Suprapubic skin (tissue), 4 donors: ENCODE results near the gene DDAH1. TPM values are rescaled to one million over a fixed set of nuclear protein-coding genes. Genes with fewer than 3 reads are reported as not detected.

Experiments
- DNase-seq, 2 donors: peaks; one replicate each; pipeline ENCODE4 v3.0.0-alpha.2; 2019; ENCODE audit warnings: low spot score in 2 of 2
- H3K27ac ChIP-seq: fragments of 200-600 bp; sonication (generic); one replicate; pipeline ENCODE4 v1.5.1; 2019
- H3K27me3 ChIP-seq: fragments of 200-600 bp; sonication (generic); one replicate; pipeline ENCODE4 v1.5.1; 2019
- H3K36me3 ChIP-seq: fragments of 200-600 bp; sonication (generic); one replicate; pipeline ENCODE4 v1.5.1; 2019
- H3K4me1 ChIP-seq: fragments of 200-600 bp; sonication (generic); one replicate; pipeline ENCODE4 v1.5.1; 2019
- H3K4me3 ChIP-seq: fragments of 200-600 bp; sonication (generic); one replicate; pipeline ENCODE4 v1.5.1; 2019; ENCODE audit warnings: mild to moderate bottlenecking
- H3K9me3 ChIP-seq: fragments of 200-600 bp; sonication (generic); one replicate; pipeline ENCODE4 v1.5.1; 2019
- EP300 ChIP-seq: sonication (generic); formaldehyde crosslinking; IDR thresholded peaks from one replicate; pipeline ENCODE4 v1.6.1; 2017; ENCODE audit warnings: antibody characterized with exemption
- POLR2A ChIP-seq, 2 donors: fragments of 450-650 bp; IDR thresholded peaks; one replicate each; pipeline ENCODE4 v1.6.1; 2017; ENCODE audit warnings: antibody characterized with exemption in 2 of 2, mild to moderate bottlenecking in 2 of 2, moderate library complexity in 2 of 2
- POLR2AphosphoS5 ChIP-seq, 3 donors: sonication (generic); formaldehyde crosslinking; IDR thresholded peaks; one replicate each; pipeline ENCODE4 v1.6.1; 2017; ENCODE audit warnings: antibody characterized with exemption in 3 of 3
- WGBS: methylation state at CpG from one replicate; pipeline ENCODE4 v1.1.5; 2018; 5-methylcytosine and 5-hydroxymethylcytosine counted together
- total RNA-seq, 4 donors: library from RNA; depleted of rRNA; stranded (reverse); fragments of >200 nt; gene quantifications; one replicate each; pipeline ENCODE4 v1.1.0, GENCODE V29; 2016
- TF ChIP-seq, protein P1 (sequence below), 2 donors: fragments of 200-600 bp in 1 of 2; fragments of 450-650 bp in 1 of 2; sonication (generic) in 1 of 2; IDR thresholded peaks; one replicate each; pipeline ENCODE4 v1.5.1; 2016 to 2019; ENCODE audit warnings: antibody characterized with exemption in 2 of 2, mild to moderate bottlenecking in 1 of 2, moderate library complexity in 1 of 2

The DDAH1 gene
- total RNA-seq, 4 donors from 2014 or later, result 10.4 to 19.6 (median 15.5) TPM

GRCh38 chr1:85490270-85490985 lies 25.5 kb upstream of the DDAH1 start:
- Histone ChIP-seq H3K4me1 (peaks cover 5% of the 10 kb centered on the region), H3K27me3 (no peaks in the 10 kb centered on the region), H3K27ac (no peak overlapping the region), H3K36me3 (no peaks in the 10 kb centered on the region), H3K9me3 (no peaks in the 10 kb centered on the region), H3K4me3 (no peak overlapping the region)
- TF ChIP-seq POLR2AphosphoS5 (IDR thresholded peaks at IDR 0.05) (no peak), POLR2A (IDR thresholded peaks at IDR 0.05) (no peak), EP300 (no peak)
- TF ChIP-seq, protein P1, sequence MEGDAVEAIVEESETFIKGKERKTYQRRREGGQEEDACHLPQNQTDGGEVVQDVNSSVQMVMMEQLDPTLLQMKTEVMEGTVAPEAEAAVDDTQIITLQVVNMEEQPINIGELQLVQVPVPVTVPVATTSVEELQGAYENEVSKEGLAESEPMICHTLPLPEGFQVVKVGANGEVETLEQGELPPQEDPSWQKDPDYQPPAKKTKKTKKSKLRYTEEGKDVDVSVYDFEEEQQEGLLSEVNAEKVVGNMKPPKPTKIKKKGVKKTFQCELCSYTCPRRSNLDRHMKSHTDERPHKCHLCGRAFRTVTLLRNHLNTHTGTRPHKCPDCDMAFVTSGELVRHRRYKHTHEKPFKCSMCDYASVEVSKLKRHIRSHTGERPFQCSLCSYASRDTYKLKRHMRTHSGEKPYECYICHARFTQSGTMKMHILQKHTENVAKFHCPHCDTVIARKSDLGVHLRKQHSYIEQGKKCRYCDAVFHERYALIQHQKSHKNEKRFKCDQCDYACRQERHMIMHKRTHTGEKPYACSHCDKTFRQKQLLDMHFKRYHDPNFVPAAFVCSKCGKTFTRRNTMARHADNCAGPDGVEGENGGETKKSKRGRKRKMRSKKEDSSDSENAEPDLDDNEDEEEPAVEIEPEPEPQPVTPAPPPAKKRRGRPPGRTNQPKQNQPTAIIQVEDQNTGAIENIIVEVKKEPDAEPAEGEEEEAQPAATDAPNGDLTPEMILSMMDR (IDR thresholded peaks at IDR 0.05), result no peak
- no peak for DNase-seq
- 96% methylated on average over 1 of the region's 1 CpG for WGBS

DNA sequence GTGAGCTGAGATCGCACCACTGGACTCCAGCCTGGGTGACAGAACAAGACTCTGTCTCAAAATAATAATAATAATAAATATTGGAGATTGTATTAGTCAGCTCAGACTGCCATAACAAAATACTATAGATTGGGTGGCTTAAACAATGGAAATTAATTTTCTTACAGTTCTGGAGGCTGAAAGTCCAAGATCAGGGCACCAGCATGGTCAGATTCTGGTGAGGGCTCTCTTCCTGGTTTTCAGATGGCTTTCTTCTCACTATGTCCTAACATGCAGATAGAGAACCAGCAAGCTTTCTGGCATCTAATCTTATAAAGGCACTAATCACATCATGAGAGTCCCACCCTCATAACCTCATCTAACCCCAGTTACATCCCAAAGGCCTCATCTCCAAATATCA lies 23.2 kb upstream of the DDAH1 start:
- no peaks in the 10 kb centered on the region for H3K9me3 ChIP-seq
- WGBS, result 100% methylated on average over 1 of the region's 1 CpG
- H3K36me3 ChIP-seq, result no peaks in the 10 kb centered on the region
- no peak overlapping the region for H3K27ac ChIP-seq
- DNase-seq, result no peak
- H3K4me3 ChIP-seq, result no peak overlapping the region
- no peaks in the 10 kb centered on the region for H3K4me1 ChIP-seq
- H3K27me3 ChIP-seq, result no peaks in the 10 kb centered on the region
- TF ChIP-seq POLR2A (IDR thresholded peaks at IDR 0.05), result no peak
- no peak for TF ChIP-seq EP300
- TF ChIP-seq POLR2AphosphoS5 (IDR thresholded peaks at IDR 0.05), result no peak

- Histone ChIP-seq H3K4me3 (no peak overlapping the region), H3K9me3 (no peaks in the 10 kb centered on the region), H3K4me1 (no peaks in the 10 kb centered on the region), H3K27ac (no peak overlapping the region), H3K27me3 (no peaks in the 10 kb centered on the region), H3K36me3 (no peaks in the 10 kb centered on the region)
- WGBS, result 92% methylated on average over 3 of the region's 3 CpGs
- TF ChIP-seq, protein P1 (IDR thresholded peaks at IDR 0.05), result no peak
- TF ChIP-seq EP300 (no peak), POLR2AphosphoS5 (IDR thresholded peaks at IDR 0.05) (no peak), POLR2A (IDR thresholded peaks at IDR 0.05) (no peak)
- no peak for DNase-seq
Observed at GRCh38 chr1:85485516-85485915, 20.6 kb upstream of the DDAH1 start.

DNA sequence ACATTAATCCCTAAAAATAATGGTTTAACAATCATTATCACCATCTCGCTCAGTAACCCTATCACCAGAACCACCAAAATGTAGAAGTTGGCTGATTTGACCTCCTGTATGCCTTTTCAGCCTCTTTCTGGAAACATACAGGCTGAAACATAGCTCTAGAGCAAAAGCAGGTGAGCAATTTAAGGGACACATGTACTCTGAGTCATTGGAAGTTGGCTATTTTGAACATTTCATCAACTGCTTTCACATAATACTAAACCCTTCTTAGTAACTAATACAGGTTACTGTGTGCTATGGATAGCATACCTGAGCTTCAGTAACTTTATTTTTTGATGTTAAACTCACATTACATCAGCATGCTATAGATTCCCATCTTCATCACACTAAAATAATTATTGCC lies 19.8 kb upstream of the DDAH1 start:
- WGBS, result 89% methylated on average over 1 of the region's 1 CpG
- Histone ChIP-seq H3K4me3 (no peak overlapping the region), H3K27ac (no peak overlapping the region), H3K27me3 (no peaks in the 10 kb centered on the region), H3K36me3 (no peaks in the 10 kb centered on the region), H3K9me3 (no peaks in the 10 kb centered on the region), H3K4me1 (no peaks in the 10 kb centered on the region)
- no peak for DNase-seq
- no peak for TF ChIP-seq POLR2AphosphoS5 (IDR thresholded peaks at IDR 0.05)
- no peak for TF ChIP-seq EP300
- TF ChIP-seq, protein P1 (IDR thresholded peaks at IDR 0.05), result no peak
- TF ChIP-seq POLR2A (IDR thresholded peaks at IDR 0.05), result no peak

DNA sequence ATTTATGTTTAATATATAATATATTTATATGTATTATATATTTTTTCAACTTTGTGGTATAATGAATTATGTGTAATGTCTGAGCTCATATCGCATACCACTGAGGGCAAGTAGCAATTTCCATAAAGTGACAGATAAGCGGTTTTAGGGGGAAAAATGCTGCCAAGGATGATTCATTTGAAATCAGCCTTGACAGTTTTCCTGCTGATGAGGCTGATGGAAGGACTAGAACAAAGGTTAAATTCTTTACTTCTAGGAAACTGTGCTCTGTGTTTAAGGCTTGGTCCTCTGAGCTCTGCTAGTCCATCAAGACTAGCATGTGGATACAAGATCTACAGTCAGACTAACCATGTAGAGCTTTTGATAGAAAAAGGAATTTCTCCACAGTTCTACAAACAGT lies 19.3 kb upstream of the DDAH1 start:
- DNase-seq, result no peak
- TF ChIP-seq, protein P1 (IDR thresholded peaks at IDR 0.05), result no peak
- TF ChIP-seq POLR2AphosphoS5 (IDR thresholded peaks at IDR 0.05) (no peak), EP300 (no peak), POLR2A (IDR thresholded peaks at IDR 0.05) (no peak)
- WGBS, result 94% methylated on average over 2 of the region's 2 CpGs

GRCh38 chr1:85481688-85482087 lies 16.7 kb upstream of the DDAH1 start:
- WGBS, result 92% methylated on average over 3 of the region's 3 CpGs
- H3K4me1 ChIP-seq, result no peaks in the 10 kb centered on the region
- no peak for DNase-seq
- TF ChIP-seq EP300, result no peak
- TF ChIP-seq, protein P1 (IDR thresholded peaks at IDR 0.05), result no peak
- TF ChIP-seq POLR2A (IDR thresholded peaks at IDR 0.05), result no peak
- no peak for TF ChIP-seq POLR2AphosphoS5 (IDR thresholded peaks at IDR 0.05)
- H3K4me3 ChIP-seq, result no peak overlapping the region
- H3K27ac ChIP-seq, result no peak overlapping the region
- no peaks in the 10 kb centered on the region for H3K27me3 ChIP-seq
- H3K36me3 ChIP-seq, result no peaks in the 10 kb centered on the region
- no peaks in the 10 kb centered on the region for H3K9me3 ChIP-seq

More for the DNA sequence above, 19.3 kb upstream of the DDAH1 start:
- H3K9me3 ChIP-seq, result no peaks in the 10 kb centered on the region
- H3K27ac ChIP-seq, result no peak overlapping the region
- no peaks in the 10 kb centered on the region for H3K27me3 ChIP-seq
- no peak overlapping the region for H3K4me3 ChIP-seq
- no peaks in the 10 kb centered on the region for H3K4me1 ChIP-seq
- H3K36me3 ChIP-seq, result no peaks in the 10 kb centered on the region
